Measurements from ENCODE around the gene CASQ1. TPM values are rescaled to one million over a fixed set of nuclear protein-coding genes. Genes with fewer than 3 reads are reported as not detected.

The CASQ1 gene
- total RNA-seq, 1 donor from 2014 or later: 1.7 TPM

GRCh38 chr1:160192234-160192633 is 1.9 kb downstream of the CASQ1 start:
- Histone ChIP-seq H3K27me3 (ENCODE audit: insufficient read depth, low read length) (no peaks in the 10 kb centered on the region), H4K20me1 (ENCODE audit: insufficient read depth, low read length) (no peaks in the 10 kb centered on the region), H3K79me2 (ENCODE audit: insufficient read depth, low read length) (no peaks in the 10 kb centered on the region), H2AFZ (ENCODE audit: low read depth, low read length) (no peak overlapping the region), H3K9me3 (ENCODE audit: insufficient read depth, low read depth, low read length) (no peaks in the 10 kb centered on the region), H3K4me2 (ENCODE audit: low read length) (peak overlapping the region; percentile 46), H3K4me1 (ENCODE audit: insufficient read depth, low read length) (peaks cover 20% of the 10 kb centered on the region), H3K9ac (ENCODE audit: low read length) (no peak overlapping the region), H3K27ac (ENCODE audit: low read depth, low read length) (no peak overlapping the region), H3K4me3 (ENCODE audit: insufficient read depth, low read depth, low read length) (no peak overlapping the region), H3K36me3 (ENCODE audit: insufficient read depth, low read length) (no peaks in the 10 kb centered on the region)
- Mint-ChIP-seq H3K9me3 (ENCODE audit: unreplicated experiment) (peaks cover 3% of the 10 kb centered on the region), H3K4me1 (ENCODE audit: low read depth, unreplicated experiment) (peaks cover 5% of the 10 kb centered on the region), H3K27me3 (ENCODE audit: low read depth, unreplicated experiment) (peaks cover 8% of the 10 kb centered on the region), H3K36me3 (ENCODE audit: low read depth, unreplicated experiment) (peaks cover 4% of the 10 kb centered on the region), H3K4me3 (ENCODE audit: unreplicated experiment) (peak overlapping the region; percentile 63), H3K27ac (ENCODE audit: unreplicated experiment) (no peak overlapping the region)
- FAIRE-seq: no peak
- DNase-seq (ENCODE audit: low read depth): no peak
- no peak for TF ChIP-seq EZH2 (IDR thresholded peaks at IDR 0.05; ENCODE audit: insufficient read depth, low read length)
- TF ChIP-seq CTCF (IDR thresholded peaks at IDR 0.05; ENCODE audit: insufficient read depth, low read depth, low read length): no peak

GRCh38 chr1:160193091-160193819 is 2.9 kb downstream of the CASQ1 start:
- FAIRE-seq (peak; percentile 9), DNase-seq (ENCODE audit: low read depth) (peak; percentile 67)
- Histone ChIP-seq H3K27me3 (ENCODE audit: insufficient read depth, low read length) (no peaks in the 10 kb centered on the region), H3K9me3 (ENCODE audit: insufficient read depth, low read depth, low read length) (no peaks in the 10 kb centered on the region), H4K20me1 (ENCODE audit: insufficient read depth, low read length) (no peaks in the 10 kb centered on the region), H3K79me2 (ENCODE audit: insufficient read depth, low read length) (no peaks in the 10 kb centered on the region), H3K4me3 (ENCODE audit: insufficient read depth, low read depth, low read length) (no peak overlapping the region), H3K9ac (ENCODE audit: low read length) (peak overlapping the region; percentile 32), H3K4me1 (ENCODE audit: insufficient read depth, low read length) (peaks cover 20% of the 10 kb centered on the region), H3K36me3 (ENCODE audit: insufficient read depth, low read length) (no peaks in the 10 kb centered on the region), H2AFZ (ENCODE audit: low read depth, low read length) (no peak overlapping the region), H3K4me2 (ENCODE audit: low read length) (peak overlapping the region; percentile 46), H3K27ac (ENCODE audit: low read depth, low read length) (no peak overlapping the region)
- peaks cover 5% of the 10 kb centered on the region for H3K9me3 Mint-ChIP-seq (ENCODE audit: unreplicated experiment)
- no peak overlapping the region for H3K4me3 Mint-ChIP-seq (ENCODE audit: unreplicated experiment)
- TF ChIP-seq CTCF (IDR thresholded peaks at IDR 0.05; ENCODE audit: insufficient read depth, low read depth, low read length) (peak; percentile 93), EZH2 (IDR thresholded peaks at IDR 0.05; ENCODE audit: insufficient read depth, low read length) (no peak)
- no peaks in the 10 kb centered on the region for H3K36me3 Mint-ChIP-seq (ENCODE audit: low read depth, unreplicated experiment)
- H3K27ac Mint-ChIP-seq (ENCODE audit: unreplicated experiment): no peak overlapping the region
- peaks cover 5% of the 10 kb centered on the region for H3K4me1 Mint-ChIP-seq (ENCODE audit: low read depth, unreplicated experiment)
- peaks cover 4% of the 10 kb centered on the region for H3K27me3 Mint-ChIP-seq (ENCODE audit: low read depth, unreplicated experiment)

Data from astrocyte (in vitro differentiated cells and primary cell).